H9 (cell line): Measurements from ENCODE around the gene CD300LD. TPM values are rescaled to one million over a fixed set of nuclear protein-coding genes. Genes with fewer than 3 reads are reported as not detected.

Experiments used
- DNase-seq: peaks from one replicate; pipeline ENCODE4 v3.0.0-alpha.2; 2017
- H2AFZ ChIP-seq: one replicate; pipeline ENCODE4 v1.6.1; 2013; ENCODE audit warnings: mild to moderate bottlenecking, low read length, control low read depth, moderate library complexity
- H2AK5ac ChIP-seq: 2 replicates; pipeline ENCODE4 v1.6.1; 2013; ENCODE audit warnings: low read length, control low read depth, mixed read lengths; ENCODE audit not compliant: insufficient read length
- H2BK120ac ChIP-seq: one replicate; pipeline ENCODE4 v1.6.1; 2013; ENCODE audit warnings: low read depth, mild to moderate bottlenecking, low read length, control low read depth, inconsistent platforms; ENCODE audit not compliant: poor library complexity, severe bottlenecking
- H2BK12ac ChIP-seq: 2 replicates; pipeline ENCODE4 v1.6.1; 2013; ENCODE audit warnings: low read length, control low read depth, mixed read lengths, low read depth; ENCODE audit not compliant: insufficient read length
- H2BK15ac ChIP-seq: 2 replicates; pipeline ENCODE4 v1.6.1; 2013; ENCODE audit warnings: low read depth, low read length, control low read depth
- H2BK20ac ChIP-seq: one replicate; pipeline ENCODE4 v1.6.1; 2013; ENCODE audit warnings: low read depth, mild to moderate bottlenecking, low read length, control low read depth, inconsistent platforms; ENCODE audit not compliant: poor library complexity, severe bottlenecking
- H2BK5ac ChIP-seq: 2 replicates; pipeline ENCODE4 v1.6.1; 2013; ENCODE audit warnings: low read length, control low read depth, mixed read lengths; ENCODE audit not compliant: insufficient read length
- H3K14ac ChIP-seq: 2 replicates; pipeline ENCODE4 v1.6.1; 2013; ENCODE audit warnings: low read length, control low read depth; ENCODE audit not compliant: insufficient read depth
- H3K18ac ChIP-seq: 2 replicates; pipeline ENCODE4 v1.6.1; 2013; ENCODE audit warnings: low read depth, mild to moderate bottlenecking, mixed read lengths, low read length, control low read depth; ENCODE audit not compliant: insufficient read length
- H3K23ac ChIP-seq: 2 replicates; pipeline ENCODE4 v1.6.1; 2013; ENCODE audit warnings: low read length, control low read depth, mixed read lengths, low read depth; ENCODE audit not compliant: insufficient read length
- H3K23me2 ChIP-seq: 2 replicates; pipeline ENCODE4 v1.6.1; 2013; ENCODE audit warnings: low read depth, mild to moderate bottlenecking, mixed read lengths, low read length, control low read depth; ENCODE audit not compliant: insufficient read length, poor library complexity, severe bottlenecking
- H3K27ac ChIP-seq: 2 replicates; pipeline ENCODE4 v1.5.1; 2013; ENCODE audit warnings: low read length, control low read depth, mixed read lengths, low read depth; ENCODE audit not compliant: insufficient read length
- H3K27me3 ChIP-seq: 2 replicates; pipeline ENCODE4 v1.6.1; 2013; ENCODE audit warnings: low read length, control low read depth, inconsistent platforms; ENCODE audit not compliant: insufficient read depth
- H3K4ac ChIP-seq: 2 replicates; pipeline ENCODE4 v1.6.1; 2013; ENCODE audit warnings: low read depth, mild to moderate bottlenecking, control low read depth, inconsistent platforms, low read length, moderate library complexity
- H3K4me1 ChIP-seq: 2 replicates; pipeline ENCODE4 v1.6.1; 2013; ENCODE audit warnings: low read length, control low read depth, inconsistent platforms; ENCODE audit not compliant: insufficient read depth
- H3K4me2 ChIP-seq: 2 replicates; pipeline ENCODE4 v1.6.1; 2013; ENCODE audit warnings: low read length, control low read depth, mixed read lengths; ENCODE audit not compliant: insufficient read length, insufficient read depth
- H3K56ac ChIP-seq: 2 replicates; pipeline ENCODE4 v1.6.1; 2013; ENCODE audit warnings: low read depth, mild to moderate bottlenecking, mixed read lengths, low read length, control low read depth; ENCODE audit not compliant: insufficient read length
- H3K79me1 ChIP-seq: 2 replicates; pipeline ENCODE4 v1.6.1; 2013; ENCODE audit warnings: low read depth, mild to moderate bottlenecking, moderate library complexity, low read length, control low read depth, inconsistent platforms; ENCODE audit not compliant: insufficient read depth, poor library complexity, severe bottlenecking
- H3K79me2 ChIP-seq: 2 replicates; pipeline ENCODE4 v1.6.1; 2013; ENCODE audit warnings: low read length, control low read depth, inconsistent platforms; ENCODE audit not compliant: insufficient read depth
- H3K9ac ChIP-seq: 2 replicates; pipeline ENCODE4 v1.6.1; 2013; ENCODE audit warnings: low read length, control low read depth, mixed read lengths; ENCODE audit not compliant: insufficient read length; ENCODE audit errors: extremely low read depth
- H3K9me3 ChIP-seq: one replicate; pipeline ENCODE4 v1.6.1; 2013; ENCODE audit warnings: low read depth, low read length, inconsistent platforms; ENCODE audit not compliant: control insufficient read depth
- H3T11ph ChIP-seq: one replicate; pipeline ENCODE4 v1.6.1; 2013; ENCODE audit warnings: mild to moderate bottlenecking, low read length, control low read depth, inconsistent platforms
- H4K20me1 ChIP-seq: one replicate; pipeline ENCODE4 v1.6.1; 2013; ENCODE audit not compliant: control insufficient read depth, insufficient read length, insufficient read depth
- H4K5ac ChIP-seq: 2 replicates; pipeline ENCODE4 v1.6.1; 2013; ENCODE audit warnings: low read depth, mild to moderate bottlenecking, mixed read lengths, low read length, control low read depth; ENCODE audit not compliant: insufficient read length
- H4K8ac ChIP-seq: replicated peaks from 2 replicates; pipeline ENCODE4 v1.6.1; 2013; ENCODE audit warnings: low read length, control low read depth, mixed read lengths, low read depth; ENCODE audit not compliant: insufficient read length
- H4K91ac ChIP-seq: 2 replicates; pipeline ENCODE4 v1.6.1; 2013; ENCODE audit warnings: low read depth, mild to moderate bottlenecking, moderate library complexity, mixed read lengths, low read length, control low read depth; ENCODE audit not compliant: insufficient read length
- H3K27ac Mint-ChIP-seq, 3 experiments: 2 replicates in 2 of 3; 3 replicates in 1 of 3; pipeline ENCODE4 v1.8.0; 2020 to 2021; ENCODE audit warnings: mixed read lengths in 3 of 3, mild to moderate bottlenecking in 1 of 3, moderate library complexity in 1 of 3
- H3K27me3 Mint-ChIP-seq: 2 replicates; pipeline ENCODE4 v1.8.0; 2021; ENCODE audit warnings: low read depth, mild to moderate bottlenecking, moderate library complexity, mixed read lengths
- H3K36me3 Mint-ChIP-seq, 3 experiments: 2 replicates in 2 of 3; 3 replicates in 1 of 3; pipeline ENCODE4 v1.8.0; 2020 to 2021; ENCODE audit warnings: low read depth in 3 of 3, mixed read lengths in 3 of 3; ENCODE audit not compliant: insufficient read depth in 1 of 3
- H3K4me1 Mint-ChIP-seq, 2 experiments: 2 replicates each; pipeline ENCODE4 v1.8.0; 2020; ENCODE audit warnings: mixed read lengths in 2 of 2
- H3K4me3 Mint-ChIP-seq, 2 experiments: 2 replicates in 1 of 2; 3 replicates in 1 of 2; pipeline ENCODE4 v1.8.0; 2020 to 2021; ENCODE audit warnings: mild to moderate bottlenecking in 2 of 2, mixed read lengths in 2 of 2, moderate library complexity in 1 of 2
- H3K9me3 Mint-ChIP-seq, 2 experiments: 2 replicates in 1 of 2; 3 replicates in 1 of 2; pipeline ENCODE4 v1.8.0; 2020; ENCODE audit warnings: mild to moderate bottlenecking in 2 of 2, mixed read lengths in 2 of 2, moderate library complexity in 1 of 2
- WGBS: extraction: QIAGEN DNeasy Blood & Tissue Kit; methylation state at CpG from one replicate; pipeline ENCODE4 v1.1.7; 2013; ENCODE audit warnings: missing lambda C conversion rate, low lambda C conversion rate, mixed read lengths; ENCODE audit not compliant: insufficient read length; ENCODE audit errors: extremely low coverage; 5-methylcytosine and 5-hydroxymethylcytosine counted together
- total RNA-seq: library from RNA; stranded (reverse); gene quantifications from 2 replicates; pipeline ENCODE4 v1.2.1, GENCODE V29; 2021
- TF ChIP-seq, protein P1 (sequence below): fragments of 200-600 bp; sonication (generic); conservative IDR thresholded peaks from 3 replicates; pipeline ENCODE4 v1.8.0; 2021; ENCODE audit warnings: antibody characterized with exemption, mild to moderate bottlenecking

Gene CD300LD
- total RNA-seq, 1 experiment from 2014 or later: not detected

DNA sequence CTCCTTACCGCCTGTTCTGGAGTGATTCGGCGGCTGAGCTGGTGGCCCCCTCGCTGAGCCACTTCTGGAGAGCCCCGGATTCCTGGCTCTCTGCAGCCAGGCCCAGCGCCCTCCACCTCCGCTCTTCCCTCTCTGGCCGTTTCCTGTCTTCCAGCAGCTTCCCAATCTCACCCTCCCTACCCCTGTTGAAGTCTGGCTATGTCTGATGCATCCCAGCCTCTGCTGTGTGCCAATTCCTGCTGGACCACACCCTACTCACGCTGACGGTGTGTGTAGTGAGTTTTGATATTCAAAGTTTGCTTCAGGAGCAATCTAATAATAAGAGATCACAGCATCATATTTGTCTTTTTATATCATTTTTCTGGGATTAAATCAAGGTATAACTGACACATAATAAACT, 9.4 kb downstream of the CD300LD start:
- H3K18ac ChIP-seq: no peak overlapping the region
- H2BK120ac ChIP-seq: no peak overlapping the region
- no peak overlapping the region for H2AK5ac ChIP-seq
- H3K4me3 Mint-ChIP-seq: no peak overlapping the region
- H3K9ac ChIP-seq: no peak overlapping the region
- no peaks in the 10 kb centered on the region for H3K23me2 ChIP-seq
- no peak overlapping the region for H2BK12ac ChIP-seq
- no peaks in the 10 kb centered on the region for H3K4me1 ChIP-seq
- no peaks in the 10 kb centered on the region for H3K27me3 ChIP-seq
- H3K9me3 ChIP-seq: no peaks in the 10 kb centered on the region
- H3K4ac ChIP-seq: no peak overlapping the region
- no peak overlapping the region for H4K91ac ChIP-seq
- H3K56ac ChIP-seq: no peak overlapping the region
- no CpG with 5 or more reads among the region's 10 CpGs for WGBS
- no peaks in the 10 kb centered on the region for H4K20me1 ChIP-seq
- no peak overlapping the region for H4K8ac ChIP-seq
- no peak overlapping the region for H3K23ac ChIP-seq
- no peak overlapping the region for H3K27ac Mint-ChIP-seq
- H4K5ac ChIP-seq: no peak overlapping the region
- no peak overlapping the region for H3K27ac ChIP-seq
- no peaks in the 10 kb centered on the region; a peak in 1 of 4 replicates for H3K4me1 Mint-ChIP-seq
- H2AFZ ChIP-seq: no peak overlapping the region
- no peaks in the 10 kb centered on the region for H3K79me1 ChIP-seq
- no peaks in the 10 kb centered on the region for H3K79me2 ChIP-seq
- H3T11ph ChIP-seq: no peak overlapping the region
- no peak overlapping the region for H3K14ac ChIP-seq
- no peak overlapping the region for H2BK20ac ChIP-seq
- no peaks in the 10 kb centered on the region; a peak in 1 of 5 replicates for H3K9me3 Mint-ChIP-seq
- H3K36me3 Mint-ChIP-seq: no peaks in the 10 kb centered on the region
- TF ChIP-seq, protein P1, sequence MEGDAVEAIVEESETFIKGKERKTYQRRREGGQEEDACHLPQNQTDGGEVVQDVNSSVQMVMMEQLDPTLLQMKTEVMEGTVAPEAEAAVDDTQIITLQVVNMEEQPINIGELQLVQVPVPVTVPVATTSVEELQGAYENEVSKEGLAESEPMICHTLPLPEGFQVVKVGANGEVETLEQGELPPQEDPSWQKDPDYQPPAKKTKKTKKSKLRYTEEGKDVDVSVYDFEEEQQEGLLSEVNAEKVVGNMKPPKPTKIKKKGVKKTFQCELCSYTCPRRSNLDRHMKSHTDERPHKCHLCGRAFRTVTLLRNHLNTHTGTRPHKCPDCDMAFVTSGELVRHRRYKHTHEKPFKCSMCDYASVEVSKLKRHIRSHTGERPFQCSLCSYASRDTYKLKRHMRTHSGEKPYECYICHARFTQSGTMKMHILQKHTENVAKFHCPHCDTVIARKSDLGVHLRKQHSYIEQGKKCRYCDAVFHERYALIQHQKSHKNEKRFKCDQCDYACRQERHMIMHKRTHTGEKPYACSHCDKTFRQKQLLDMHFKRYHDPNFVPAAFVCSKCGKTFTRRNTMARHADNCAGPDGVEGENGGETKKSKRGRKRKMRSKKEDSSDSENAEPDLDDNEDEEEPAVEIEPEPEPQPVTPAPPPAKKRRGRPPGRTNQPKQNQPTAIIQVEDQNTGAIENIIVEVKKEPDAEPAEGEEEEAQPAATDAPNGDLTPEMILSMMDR: no peak
- H2BK5ac ChIP-seq: no peak overlapping the region
- DNase-seq: no peak
- H3K4me2 ChIP-seq: no peak overlapping the region
- no peak overlapping the region for H2BK15ac ChIP-seq
- peaks cover 26% of the 10 kb centered on the region for H3K27me3 Mint-ChIP-seq
